ENCODE measurements around the gene VSIG4. TPM values are rescaled to one million over a fixed set of nuclear protein-coding genes. Genes with fewer than 3 reads are reported as not detected.

Gene VSIG4
- total and polyA plus RNA-seq, 10 of the 15 experiments (the other 5 are each of a cell fraction or from before 2014, with no cell fraction given) = 0.05 to 0.36 TPM; not detected in 8

DNA sequence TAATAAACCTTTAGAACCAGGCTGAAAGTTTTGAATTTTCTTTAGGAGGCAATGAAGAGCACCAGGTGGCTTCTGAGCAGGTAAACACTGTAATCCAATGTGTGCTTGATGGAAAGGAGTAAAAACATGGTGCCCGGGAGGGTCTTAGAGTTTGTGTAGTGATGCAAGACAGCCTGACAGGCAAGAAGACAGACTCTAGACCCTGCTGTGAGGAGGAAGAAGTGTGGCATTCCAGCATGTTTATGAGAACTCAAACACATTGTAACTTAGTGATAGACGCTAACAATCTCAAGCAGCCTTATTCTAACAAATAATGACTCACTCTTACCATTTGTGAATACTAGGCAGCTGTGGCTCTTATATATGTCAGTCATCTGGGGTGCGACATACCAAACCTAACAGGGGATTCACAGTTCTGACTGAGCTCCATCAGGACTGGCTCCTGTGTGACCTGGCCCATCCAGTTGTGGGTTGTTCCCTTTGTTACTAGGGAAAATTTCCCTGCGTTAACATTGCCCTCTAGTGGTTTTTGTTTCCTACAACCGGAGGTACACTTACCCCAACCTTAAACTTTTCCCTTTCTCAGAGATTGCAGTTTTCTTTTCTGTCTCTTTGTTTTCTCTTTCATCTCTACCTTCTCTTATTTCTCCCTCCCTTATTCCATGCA is 53.8 kb downstream of the VSIG4 start (continued):
- no peak for TF ChIP-seq BHLHE40 (IDR thresholded peaks at IDR 0.05; ENCODE audit: borderline replicate concordance in 1 of 2, low read depth in 2 of 2, low read length in 1 of 2)
- no peak for TF ChIP-seq NFIC (IDR thresholded peaks at IDR 0.05; ENCODE audit: low read depth, low read length)
- no peak for TF ChIP-seq NR2C1 (IDR thresholded peaks at IDR 0.05)
- TF ChIP-seq, protein P1, sequence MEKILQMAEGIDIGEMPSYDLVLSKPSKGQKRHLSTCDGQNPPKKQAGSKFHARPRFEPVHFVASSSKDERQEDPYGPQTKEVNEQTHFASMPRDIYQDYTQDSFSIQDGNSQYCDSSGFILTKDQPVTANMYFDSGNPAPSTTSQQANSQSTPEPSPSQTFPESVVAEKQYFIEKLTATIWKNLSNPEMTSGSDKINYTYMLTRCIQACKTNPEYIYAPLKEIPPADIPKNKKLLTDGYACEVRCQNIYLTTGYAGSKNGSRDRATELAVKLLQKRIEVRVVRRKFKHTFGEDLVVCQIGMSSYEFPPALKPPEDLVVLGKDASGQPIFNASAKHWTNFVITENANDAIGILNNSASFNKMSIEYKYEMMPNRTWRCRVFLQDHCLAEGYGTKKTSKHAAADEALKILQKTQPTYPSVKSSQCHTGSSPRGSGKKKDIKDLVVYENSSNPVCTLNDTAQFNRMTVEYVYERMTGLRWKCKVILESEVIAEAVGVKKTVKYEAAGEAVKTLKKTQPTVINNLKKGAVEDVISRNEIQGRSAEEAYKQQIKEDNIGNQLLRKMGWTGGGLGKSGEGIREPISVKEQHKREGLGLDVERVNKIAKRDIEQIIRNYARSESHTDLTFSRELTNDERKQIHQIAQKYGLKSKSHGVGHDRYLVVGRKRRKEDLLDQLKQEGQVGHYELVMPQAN (conservative IDR thresholded peaks at IDR 0.05) = no peak
- TF ChIP-seq CREB1 (IDR thresholded peaks at IDR 0.05; ENCODE audit: low read depth) = no peak
- no peak for TF ChIP-seq ESRRA (IDR thresholded peaks at IDR 0.05; ENCODE audit: low read length)
- TF ChIP-seq, protein P2, sequence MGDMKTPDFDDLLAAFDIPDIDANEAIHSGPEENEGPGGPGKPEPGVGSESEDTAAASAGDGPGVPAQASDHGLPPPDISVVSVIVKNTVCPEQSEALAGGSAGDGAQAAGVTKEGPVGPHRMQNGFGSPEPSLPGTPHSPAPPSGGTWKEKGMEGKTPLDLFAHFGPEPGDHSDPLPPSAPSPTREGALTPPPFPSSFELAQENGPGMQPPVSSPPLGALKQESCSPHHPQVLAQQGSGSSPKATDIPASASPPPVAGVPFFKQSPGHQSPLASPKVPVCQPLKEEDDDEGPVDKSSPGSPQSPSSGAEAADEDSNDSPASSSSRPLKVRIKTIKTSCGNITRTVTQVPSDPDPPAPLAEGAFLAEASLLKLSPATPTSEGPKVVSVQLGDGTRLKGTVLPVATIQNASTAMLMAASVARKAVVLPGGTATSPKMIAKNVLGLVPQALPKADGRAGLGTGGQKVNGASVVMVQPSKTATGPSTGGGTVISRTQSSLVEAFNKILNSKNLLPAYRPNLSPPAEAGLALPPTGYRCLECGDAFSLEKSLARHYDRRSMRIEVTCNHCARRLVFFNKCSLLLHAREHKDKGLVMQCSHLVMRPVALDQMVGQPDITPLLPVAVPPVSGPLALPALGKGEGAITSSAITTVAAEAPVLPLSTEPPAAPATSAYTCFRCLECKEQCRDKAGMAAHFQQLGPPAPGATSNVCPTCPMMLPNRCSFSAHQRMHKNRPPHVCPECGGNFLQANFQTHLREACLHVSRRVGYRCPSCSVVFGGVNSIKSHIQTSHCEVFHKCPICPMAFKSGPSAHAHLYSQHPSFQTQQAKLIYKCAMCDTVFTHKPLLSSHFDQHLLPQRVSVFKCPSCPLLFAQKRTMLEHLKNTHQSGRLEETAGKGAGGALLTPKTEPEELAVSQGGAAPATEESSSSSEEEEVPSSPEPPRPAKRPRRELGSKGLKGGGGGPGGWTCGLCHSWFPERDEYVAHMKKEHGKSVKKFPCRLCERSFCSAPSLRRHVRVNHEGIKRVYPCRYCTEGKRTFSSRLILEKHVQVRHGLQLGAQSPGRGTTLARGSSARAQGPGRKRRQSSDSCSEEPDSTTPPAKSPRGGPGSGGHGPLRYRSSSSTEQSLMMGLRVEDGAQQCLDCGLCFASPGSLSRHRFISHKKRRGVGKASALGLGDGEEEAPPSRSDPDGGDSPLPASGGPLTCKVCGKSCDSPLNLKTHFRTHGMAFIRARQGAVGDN (IDR thresholded peaks at IDR 0.05) = no peak
- TF ChIP-seq NR2F1 (conservative IDR thresholded peaks at IDR 0.05) = no peak
- TF ChIP-seq, protein P3, sequence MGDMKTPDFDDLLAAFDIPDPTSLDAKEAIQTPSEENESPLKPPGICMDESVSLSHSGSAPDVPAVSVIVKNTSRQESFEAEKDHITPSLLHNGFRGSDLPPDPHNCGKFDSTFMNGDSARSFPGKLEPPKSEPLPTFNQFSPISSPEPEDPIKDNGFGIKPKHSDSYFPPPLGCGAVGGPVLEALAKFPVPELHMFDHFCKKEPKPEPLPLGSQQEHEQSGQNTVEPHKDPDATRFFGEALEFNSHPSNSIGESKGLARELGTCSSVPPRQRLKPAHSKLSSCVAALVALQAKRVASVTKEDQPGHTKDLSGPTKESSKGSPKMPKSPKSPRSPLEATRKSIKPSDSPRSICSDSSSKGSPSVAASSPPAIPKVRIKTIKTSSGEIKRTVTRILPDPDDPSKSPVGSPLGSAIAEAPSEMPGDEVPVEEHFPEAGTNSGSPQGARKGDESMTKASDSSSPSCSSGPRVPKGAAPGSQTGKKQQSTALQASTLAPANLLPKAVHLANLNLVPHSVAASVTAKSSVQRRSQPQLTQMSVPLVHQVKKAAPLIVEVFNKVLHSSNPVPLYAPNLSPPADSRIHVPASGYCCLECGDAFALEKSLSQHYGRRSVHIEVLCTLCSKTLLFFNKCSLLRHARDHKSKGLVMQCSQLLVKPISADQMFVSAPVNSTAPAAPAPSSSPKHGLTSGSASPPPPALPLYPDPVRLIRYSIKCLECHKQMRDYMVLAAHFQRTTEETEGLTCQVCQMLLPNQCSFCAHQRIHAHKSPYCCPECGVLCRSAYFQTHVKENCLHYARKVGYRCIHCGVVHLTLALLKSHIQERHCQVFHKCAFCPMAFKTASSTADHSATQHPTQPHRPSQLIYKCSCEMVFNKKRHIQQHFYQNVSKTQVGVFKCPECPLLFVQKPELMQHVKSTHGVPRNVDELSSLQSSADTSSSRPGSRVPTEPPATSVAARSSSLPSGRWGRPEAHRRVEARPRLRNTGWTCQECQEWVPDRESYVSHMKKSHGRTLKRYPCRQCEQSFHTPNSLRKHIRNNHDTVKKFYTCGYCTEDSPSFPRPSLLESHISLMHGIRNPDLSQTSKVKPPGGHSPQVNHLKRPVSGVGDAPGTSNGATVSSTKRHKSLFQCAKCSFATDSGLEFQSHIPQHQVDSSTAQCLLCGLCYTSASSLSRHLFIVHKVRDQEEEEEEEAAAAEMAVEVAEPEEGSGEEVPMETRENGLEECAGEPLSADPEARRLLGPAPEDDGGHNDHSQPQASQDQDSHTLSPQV (IDR thresholded peaks at IDR 0.05) = no peak
- TF ChIP-seq, protein P4, sequence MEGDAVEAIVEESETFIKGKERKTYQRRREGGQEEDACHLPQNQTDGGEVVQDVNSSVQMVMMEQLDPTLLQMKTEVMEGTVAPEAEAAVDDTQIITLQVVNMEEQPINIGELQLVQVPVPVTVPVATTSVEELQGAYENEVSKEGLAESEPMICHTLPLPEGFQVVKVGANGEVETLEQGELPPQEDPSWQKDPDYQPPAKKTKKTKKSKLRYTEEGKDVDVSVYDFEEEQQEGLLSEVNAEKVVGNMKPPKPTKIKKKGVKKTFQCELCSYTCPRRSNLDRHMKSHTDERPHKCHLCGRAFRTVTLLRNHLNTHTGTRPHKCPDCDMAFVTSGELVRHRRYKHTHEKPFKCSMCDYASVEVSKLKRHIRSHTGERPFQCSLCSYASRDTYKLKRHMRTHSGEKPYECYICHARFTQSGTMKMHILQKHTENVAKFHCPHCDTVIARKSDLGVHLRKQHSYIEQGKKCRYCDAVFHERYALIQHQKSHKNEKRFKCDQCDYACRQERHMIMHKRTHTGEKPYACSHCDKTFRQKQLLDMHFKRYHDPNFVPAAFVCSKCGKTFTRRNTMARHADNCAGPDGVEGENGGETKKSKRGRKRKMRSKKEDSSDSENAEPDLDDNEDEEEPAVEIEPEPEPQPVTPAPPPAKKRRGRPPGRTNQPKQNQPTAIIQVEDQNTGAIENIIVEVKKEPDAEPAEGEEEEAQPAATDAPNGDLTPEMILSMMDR (IDR thresholded peaks at IDR 0.05 in 2 of 3, conservative IDR thresholded peaks at IDR 0.05 in 1 of 3; ENCODE audit: control insufficient read depth in 2 of 3, extremely low read depth in 1 of 3, insufficient read depth in 1 of 3, low read depth in 3 of 3, low read length in 3 of 3) = peak; percentile 53 to 67 (median 58); a peak in 5 of 6 replicates
- TF ChIP-seq, protein P5, sequence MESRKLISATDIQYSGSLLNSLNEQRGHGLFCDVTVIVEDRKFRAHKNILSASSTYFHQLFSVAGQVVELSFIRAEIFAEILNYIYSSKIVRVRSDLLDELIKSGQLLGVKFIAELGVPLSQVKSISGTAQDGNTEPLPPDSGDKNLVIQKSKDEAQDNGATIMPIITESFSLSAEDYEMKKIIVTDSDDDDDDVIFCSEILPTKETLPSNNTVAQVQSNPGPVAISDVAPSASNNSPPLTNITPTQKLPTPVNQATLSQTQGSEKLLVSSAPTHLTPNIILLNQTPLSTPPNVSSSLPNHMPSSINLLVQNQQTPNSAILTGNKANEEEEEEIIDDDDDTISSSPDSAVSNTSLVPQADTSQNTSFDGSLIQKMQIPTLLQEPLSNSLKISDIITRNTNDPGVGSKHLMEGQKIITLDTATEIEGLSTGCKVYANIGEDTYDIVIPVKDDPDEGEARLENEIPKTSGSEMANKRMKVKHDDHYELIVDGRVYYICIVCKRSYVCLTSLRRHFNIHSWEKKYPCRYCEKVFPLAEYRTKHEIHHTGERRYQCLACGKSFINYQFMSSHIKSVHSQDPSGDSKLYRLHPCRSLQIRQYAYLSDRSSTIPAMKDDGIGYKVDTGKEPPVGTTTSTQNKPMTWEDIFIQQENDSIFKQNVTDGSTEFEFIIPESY (IDR thresholded peaks at IDR 0.05) = no peak
- no peak for TF ChIP-seq HDGF (IDR thresholded peaks at IDR 0.05)
- no peak for TF ChIP-seq ASH2L (IDR thresholded peaks at IDR 0.05; ENCODE audit: borderline replicate concordance, low read depth)
- no peak for TF ChIP-seq KLF5 (IDR thresholded peaks at IDR 0.05; ENCODE audit: partially characterized antibody)
- no peak for TF ChIP-seq RB1 (IDR thresholded peaks at IDR 0.05; ENCODE audit: borderline replicate concordance)

Measured in GM12878 (cell line).